DMS 273 (cell line): ENCODE data around the gene TAAR6.
A peak's percentile ranks its signal among the peaks of the same experiment; 100 is the strongest.
"Not testable (repeated sequence)": the region's sequence is repeated elsewhere in the genome, so short reads cannot be mapped to it uniquely, and the experiment has no call there.

Source experiments
- DNase-seq: peaks from one replicate; lab custom pipeline; 2025; ENCODE audit not compliant: unreplicated experiment; lab: John Stamatoyannopoulos, UW

The TAAR6 gene

GRCh38 chr6:132587424-132587823, 17.3 kb downstream of the TAAR6 start:
- no peak for DNase-seq

GRCh38 chr6:132589454-132589853, 19.3 kb downstream of the TAAR6 start, which contains the start of gene TAAR5:
TSS of gene TAAR5 (minus strand) at chr6:132589741. CDS start at chr6:132589686, 55 bp downstream.
- no peak for DNase-seq

- no peak for DNase-seq
Observed at GRCh38 chr6:132590362-132590761, 20.2 kb downstream of the TAAR6 start.

- no peak for DNase-seq
Observed at GRCh38 chr6:132592855-132593254, 22.7 kb downstream of the TAAR6 start.

- no peak for DNase-seq
Observed at GRCh38 chr6:132596201-132596600, 26.1 kb downstream of the TAAR6 start.

- peak; percentile 43 for DNase-seq
Observed at GRCh38 chr6:132598473-132598872, 28.4 kb downstream of the TAAR6 start.

- not testable (repeated sequence) for DNase-seq
Observed at GRCh38 chr6:132600900-132601299, 30.8 kb downstream of the TAAR6 start.

- no peak for DNase-seq
Observed at GRCh38 chr6:132604635-132605152, 34.6 kb downstream of the TAAR6 start.

- DNase-seq, result no peak
Observed at GRCh38 chr6:132607544-132608233, 37.6 kb downstream of the TAAR6 start.

GRCh38 chr6:132611616-132612015, 41.5 kb downstream of the TAAR6 start:
- DNase-seq, result no peak

GRCh38 chr6:132612449-132613108, 42.5 kb downstream of the TAAR6 start:
- no peak for DNase-seq

GRCh38 chr6:132614554-132614953, 44.4 kb downstream of the TAAR6 start:
- DNase-seq, result no peak

- no peak for DNase-seq
Observed at GRCh38 chr6:132616677-132617076, 46.6 kb downstream of the TAAR6 start.
